Vagina (tissue), 2 donors: ENCODE measurements around the gene FGF14.

Experiments used
- CTCF ChIP-seq, 3 experiments: fragments of 450-650 bp in 2 of 3; fragments of 200-600 bp in 1 of 3; sonication (generic) in 1 of 3; IDR thresholded peaks; one replicate each; pipeline ENCODE4 v1.5.1; 2017 to 2019; ENCODE audit warnings: antibody characterized with exemption in 3 of 3, mild to moderate bottlenecking in 2 of 3, moderate library complexity in 2 of 3
- POLR2A ChIP-seq, 2 donors: fragments of 450-650 bp; IDR thresholded peaks; one replicate each; pipeline ENCODE4 v1.6.1; 2017; ENCODE audit warnings: antibody characterized with exemption in 2 of 2, mild to moderate bottlenecking in 2 of 2, moderate library complexity in 2 of 2
- POLR2AphosphoS5 ChIP-seq, 2 donors: sonication (generic); formaldehyde crosslinking; IDR thresholded peaks; one replicate each; pipeline ENCODE4 v1.9.0; 2017; ENCODE audit warnings: antibody characterized with exemption in 2 of 2, mild to moderate bottlenecking in 2 of 2, low read depth in 1 of 2; ENCODE audit not compliant: insufficient read depth in 1 of 2

DNA sequence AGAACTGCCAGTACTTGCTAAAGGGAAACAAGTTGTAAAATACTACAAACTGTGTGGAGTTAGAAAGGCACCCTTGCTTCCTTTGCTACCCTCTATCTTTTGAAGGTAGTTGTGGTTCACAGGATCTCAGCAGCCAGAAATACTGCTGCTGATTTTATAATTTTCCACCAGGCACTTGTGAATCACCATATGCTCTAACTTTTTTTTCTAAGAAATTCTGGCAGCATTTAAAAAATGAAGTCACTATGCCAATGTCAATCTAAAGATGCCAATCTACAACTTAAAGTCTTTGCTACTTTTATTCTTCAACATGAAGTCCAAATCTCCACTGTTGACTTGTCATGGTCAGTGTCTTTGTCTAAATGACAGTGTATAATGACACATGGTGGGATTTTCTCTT is 621.6 kb downstream of the FGF14 start:
- no peak for TF ChIP-seq CTCF (IDR thresholded peaks at IDR 0.05)
- TF ChIP-seq POLR2AphosphoS5 (IDR thresholded peaks at IDR 0.05; ENCODE audit: insufficient read depth in 1 of 2, low read depth in 1 of 2) = no peak
- TF ChIP-seq POLR2A (IDR thresholded peaks at IDR 0.05) = no peak
